K562 (cell line): ENCODE measurements around the gene GMDS. TPM values are rescaled to one million over a fixed set of nuclear protein-coding genes. Genes with fewer than 3 reads are reported as not detected.

Experiments used
- ATAC-seq: fragments of 200-7000 bp; cut with Tn5 transposase; 3 replicates; pipeline ENCODE4 v1.9.1; 2020; ENCODE audit warnings: moderate library complexity
- BruUV-seq: library from RNA; stranded (reverse); fragments of 400-500 nt; replicated peaks from 2 replicates; lab custom pipeline; 2021; lab: Mats Ljungman, UMichigan
- CTCF ChIA-PET: fragments of 300-600 bp; formaldehyde crosslinking; extraction: SDS; loops from one replicate; lab custom pipeline; 2021; ENCODE audit warnings: low intra/inter-chr PET ratio; lab: Yijun Ruan, JAX
- POLR2A ChIA-PET: fragments of 300-600, 350-650 bp; sonication (Branson Sonifier 250); formaldehyde crosslinking; extraction: SDS; loops from one replicate; lab custom pipeline; 2021; ENCODE audit warnings: antibody characterized with exemption, inconsistent platforms; lab: Yijun Ruan, JAX
- DNase-seq, 4 experiments: peaks; one replicate each; pipeline versions ENCODE4 v3.0.0 to v3.0.0-alpha.2; 2011 to 2018; ENCODE audit warnings: low spot score in 3 of 4, mixed read lengths in 3 of 4; ENCODE audit errors: extremely low read depth in 1 of 4
- FAIRE-seq: peaks from 2 replicates; lab custom pipeline; 2011; peaks lifted over from hg19 to GRCh38; lab: Jason Lieb, UNC
- H2AFZ ChIP-seq: 2 replicates; pipeline ENCODE4 v1.6.0; 2011; ENCODE audit warnings: low read depth, low read length, control low read depth, inconsistent platforms
- H3K27ac ChIP-seq: fragments of 200-600 bp; 3 replicates; pipeline ENCODE4 v1.8.0; 2011; ENCODE audit warnings: low read depth, mild to moderate bottlenecking, control low read depth, inconsistent platforms, low read length, moderate library complexity, mixed read lengths; ENCODE audit errors: extremely low read depth
- H3K27me3 ChIP-seq, 2 experiments: fragments of 300-600 bp in 1 of 2; 2 replicates in 1 of 2; 3 replicates in 1 of 2; pipeline versions ENCODE4 v1.6.0 to v1.8.0; 2011; ENCODE audit warnings: inconsistent platforms in 2 of 2, low read length in 2 of 2, mild to moderate bottlenecking in 1 of 2, mixed read lengths in 1 of 2, moderate library complexity in 1 of 2; ENCODE audit not compliant: control insufficient read depth in 2 of 2, insufficient read depth in 2 of 2
- H3K36me3 ChIP-seq: fragments of 300-600 bp; 3 replicates; pipeline ENCODE4 v1.8.0; 2011; ENCODE audit warnings: mild to moderate bottlenecking, low read length, inconsistent platforms; ENCODE audit not compliant: control insufficient read depth, insufficient read depth
- H3K4me1 ChIP-seq, 2 experiments: fragments of 200-600 bp in 1 of 2; replicated peaks in 1 of 2; 2 replicates in 1 of 2; 3 replicates in 1 of 2; pipeline versions ENCODE4 v1.5.1 to v1.8.0; 2011; ENCODE audit warnings: inconsistent platforms in 2 of 2, low read length in 2 of 2, mild to moderate bottlenecking in 1 of 2, mixed read lengths in 1 of 2, moderate library complexity in 1 of 2; ENCODE audit not compliant: control insufficient read depth in 2 of 2, insufficient read depth in 2 of 2
- H3K4me2 ChIP-seq: 2 replicates; pipeline ENCODE4 v1.6.1; 2011; ENCODE audit warnings: low read length, control low read depth, inconsistent platforms, mixed read lengths; ENCODE audit not compliant: insufficient read depth
- H3K4me3 ChIP-seq: fragments of 200-600 bp; sonication (generic), shearing (Covaris generic); 2 replicates; pipeline ENCODE4 v1.5.1; 2016; ENCODE audit warnings: control low read depth, inconsistent platforms
- H3K79me2 ChIP-seq: fragments of 200-600 bp; 3 replicates; pipeline ENCODE4 v1.8.0; 2011; ENCODE audit warnings: low read length, inconsistent platforms; ENCODE audit not compliant: control insufficient read depth, insufficient read depth
- H3K9ac ChIP-seq, 2 experiments: 2 replicates each; pipeline versions ENCODE4 v1.6.0 to v1.6.1; 2011; ENCODE audit warnings: low read depth in 2 of 2, low read length in 2 of 2, control low read depth in 1 of 2, inconsistent platforms in 1 of 2, mild to moderate bottlenecking in 1 of 2, mixed read lengths in 1 of 2; ENCODE audit not compliant: insufficient read depth in 1 of 2
- H3K9me1 ChIP-seq: one replicate; pipeline ENCODE4 v1.6.0; 2011; ENCODE audit warnings: inconsistent platforms, mild to moderate bottlenecking, low read length, moderate library complexity; ENCODE audit not compliant: control insufficient read depth, insufficient read depth
- H3K9me3 ChIP-seq: replicated peaks from 2 replicates; pipeline ENCODE4 v1.5.1; 2011; ENCODE audit warnings: low read depth, low read length, inconsistent platforms; ENCODE audit not compliant: control insufficient read depth, insufficient read depth
- H4K20me1 ChIP-seq: replicated peaks from 2 replicates; pipeline ENCODE4 v1.6.1; 2011; ENCODE audit warnings: low read length, inconsistent platforms, mixed read lengths; ENCODE audit not compliant: control insufficient read depth, insufficient read depth
- ARID2 ChIP-seq: fragments of 450-650 bp; IDR thresholded peaks from 2 replicates; pipeline ENCODE4 v1.6.1; 2017; ENCODE audit warnings: antibody characterized with exemption, mild to moderate bottlenecking
- ATF7 ChIP-seq: fragments of 450-650 bp; IDR thresholded peaks from 2 replicates; pipeline ENCODE4 v1.7.1; 2014; ENCODE audit warnings: mild to moderate bottlenecking, moderate library complexity
- ELF4 ChIP-seq: fragments of 450-650 bp; formaldehyde crosslinking; IDR thresholded peaks from 2 replicates; pipeline ENCODE4 v1.4.0; 2022; ENCODE audit warnings: missing genetic modification characterization
- HNRNPK ChIP-seq: fragments of 200-400 bp; formaldehyde crosslinking; IDR thresholded peaks from one replicate; pipeline ENCODE4 v1.6.1; 2018; ENCODE audit warnings: mild to moderate bottlenecking, low read depth, low read length; ENCODE audit not compliant: poor library complexity, severe bottlenecking
- MEF2A ChIP-seq: IDR thresholded peaks from 2 replicates; pipeline ENCODE4 v1.6.1; 2011; ENCODE audit warnings: low read depth, mild to moderate bottlenecking, low read length, moderate library complexity; ENCODE audit not compliant: control insufficient read depth
- PTTG1 ChIP-seq: fragments of 450-650 bp; IDR thresholded peaks from 2 replicates; pipeline ENCODE4 v1.6.1; 2016; ENCODE audit warnings: low read depth, mild to moderate bottlenecking, missing genetic modification characterization, missing compliant biosample characterization
- SLC30A9 ChIP-seq: fragments of 250-450 bp; sonication (Bioruptor Pico); IDR thresholded peaks from 2 replicates; pipeline ENCODE4 v1.8.0; 2022; ENCODE audit warnings: mild to moderate bottlenecking, moderate library complexity
- STAT5A ChIP-seq: IDR thresholded peaks from 2 replicates; pipeline ENCODE4 v1.6.1; 2012; ENCODE audit warnings: low read length, inconsistent platforms, borderline replicate concordance
- TAF15 ChIP-seq: fragments of 200-400 bp; formaldehyde crosslinking; IDR thresholded peaks from 2 replicates; pipeline ENCODE4 v1.6.1; 2017; ENCODE audit warnings: mild to moderate bottlenecking, low read depth, low read length, moderate library complexity
- WHSC1 ChIP-seq: IDR thresholded peaks from one replicate; pipeline ENCODE4 v1.6.1; 2012; ENCODE audit warnings: low read length, control low read depth, inconsistent platforms
- YY1 ChIP-seq, 3 experiments: IDR thresholded peaks; 2 replicates each; pipeline ENCODE4 v1.6.1; 2011; ENCODE audit warnings: low read length in 2 of 3, mild to moderate bottlenecking in 2 of 3, moderate library complexity in 2 of 3, borderline replicate concordance in 1 of 3, control low read depth in 1 of 3, low read depth in 1 of 3; ENCODE audit not compliant: insufficient read depth in 3 of 3, insufficient replicate concordance in 2 of 3, control insufficient read depth in 1 of 3, insufficient read length in 1 of 3; ENCODE audit errors: extremely low read depth in 1 of 3
- ZEB2 ChIP-seq: fragments of 450-650 bp; IDR thresholded peaks from 2 replicates; pipeline ENCODE4 v1.6.1; 2016
- ZSCAN29 ChIP-seq: fragments of 450-650 bp; IDR thresholded peaks from 2 replicates; pipeline ENCODE4 v1.6.1; 2017
- WGBS: fragments of 100-300 bp; shearing (Covaris generic); methylation state at CpG from one replicate; pipeline ENCODE4 v1.1.6; 2016; ENCODE audit warnings: low coverage, mixed read lengths; ENCODE audit not compliant: insufficient coverage; ENCODE audit errors: missing lambda C conversion rate; 5-methylcytosine and 5-hydroxymethylcytosine counted together
- in situ Hi-C: fragments of 300-500 bp; cut with MboI; formaldehyde crosslinking; loops from 4 replicates; pipeline ENCODE4 v1.15.0; 2018; ENCODE audit warnings: inconsistent platforms, mixed read lengths
- intact Hi-C: fragments of 100-400 bp; cut with micrococcal nuclease; formaldehyde crosslinking; loops from 2 replicates; pipeline ENCODE4 v1.14.2; 2022
- polyA plus RNA-seq, 8 experiments: library from polyadenylated mRNA; depleted of rRNA in 4 of 8; stranded (reverse) in 5 of 8; unstranded in 3 of 8; fragments of >200 nt; fragmentation: Nextera tagmentation in 2 of 8; fragmentation: Illumina TruSeq in 1 of 8; extraction: Ambion mirVana in 2 of 8; extraction: Trizol in 1 of 8; gene quantifications; 2 replicates each; pipeline versions ENCODE4 v1.2.1 to v1.2.3, GENCODE V29; 2011 to 2014; ENCODE audit warnings: inconsistent platforms in 1 of 8, missing spikeins in 1 of 8
- total RNA-seq, 7 experiments: library from RNA; depleted of rRNA in 6 of 7; stranded (reverse); fragments of >200 nt in 6 of 7; fragmentation: Illumina TruSeq in 2 of 7; extraction: Trizol in 2 of 7; gene quantifications; 2 replicates each; pipeline versions ENCODE4 v1.2.1 to v1.2.3, GENCODE V29; 2011 to 2021; ENCODE audit warnings: low replicate concordance in 1 of 7
- TF ChIP-seq, protein P1 (sequence below): sonication (generic); formaldehyde crosslinking; IDR thresholded peaks from 2 replicates; pipeline ENCODE4 v1.8.0; 2023; ENCODE audit warnings: mild to moderate bottlenecking, missing genetic modification reagents
- TF ChIP-seq, protein P2 (sequence below): sonication (generic); formaldehyde crosslinking; IDR thresholded peaks from 2 replicates; pipeline ENCODE4 v1.9.0; 2022; ENCODE audit warnings: mild to moderate bottlenecking, missing genetic modification reagents

Gene GMDS
- total and polyA plus RNA-seq, 9 of the 15 experiments (the other 6 are each of a cell fraction or from before 2014, with no cell fraction given) = 0.48 to 31.8 (median 13.4) TPM

DNA sequence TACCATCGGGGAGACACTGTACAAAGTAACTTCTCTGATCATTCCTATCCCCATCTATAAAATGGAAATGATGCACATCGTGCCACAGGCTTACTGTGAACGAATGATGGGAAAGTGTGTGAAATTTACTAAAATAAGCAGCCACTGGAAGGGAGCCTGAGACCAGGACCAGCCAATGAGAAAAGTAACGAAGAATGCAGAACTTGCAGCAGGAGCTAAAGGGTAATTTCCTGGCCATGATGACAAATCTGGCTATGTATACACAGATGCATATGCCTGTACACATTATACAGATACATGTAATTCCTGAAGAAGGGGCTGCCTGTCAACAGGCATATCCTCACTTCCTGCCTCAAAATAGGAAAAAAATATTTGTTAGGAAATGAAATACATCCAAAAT, 47.4 kb downstream of the GMDS start:
- no TSS peak for BruUV-seq
- FAIRE-seq (no peak), ATAC-seq (no peak), DNase-seq (no peak)
- in situ Hi-C loops = no loop called here
- Histone ChIP-seq H3K36me3 (no peaks in the 10 kb centered on the region), H3K9me3 (no peaks in the 10 kb centered on the region), H4K20me1 (peaks cover 22% of the 10 kb centered on the region), H3K4me3 (no peak overlapping the region), H2AFZ (no peak overlapping the region), H3K9me1 (no peaks in the 10 kb centered on the region), H3K9ac (no peak overlapping the region), H3K27ac (no peak overlapping the region), H3K4me1 (no peaks in the 10 kb centered on the region), H3K4me2 (no peak overlapping the region), H3K27me3 (peaks cover 0 to 20% of the 10 kb centered on the region in 2 experiments; a peak in 1 of 5 replicates), H3K79me2 (no peaks in the 10 kb centered on the region)
- CTCF ChIA-PET = no interaction called here
- POLR2A ChIA-PET = no interaction called here
- 5% methylated on average over 4 of the region's 4 CpGs for WGBS
- TF ChIP-seq ARID2 = no peak
- no peak for TF ChIP-seq WHSC1
- intact Hi-C loops = loop anchor here (1.0 to 5.0 kb wide), 4 partner anchors 96 to 593 kb away; no protein-coding TSS in a partner anchor

DNA sequence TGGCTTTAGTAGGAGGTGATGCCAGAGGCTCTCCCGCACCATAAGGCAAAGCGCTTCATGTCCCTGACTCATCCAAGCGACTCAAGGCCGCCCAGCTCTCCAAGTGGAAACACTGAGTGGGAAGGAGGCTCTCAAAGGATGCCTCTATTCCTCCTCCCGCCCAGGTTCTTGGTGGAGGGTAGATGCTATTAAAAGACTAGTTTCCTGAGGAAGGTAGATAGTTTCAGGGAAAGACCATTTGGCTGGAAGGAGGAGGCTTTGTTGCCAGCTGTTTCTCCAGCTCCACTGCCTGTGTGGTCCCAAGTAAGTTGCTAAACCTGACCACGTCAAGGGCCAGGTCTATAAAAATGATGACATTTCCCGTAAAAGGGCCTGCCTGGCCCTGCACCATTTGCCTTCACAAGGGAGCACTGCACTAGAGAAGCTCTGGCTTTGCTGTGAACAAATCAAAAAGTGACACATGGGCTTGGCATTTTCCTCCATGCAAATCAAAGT, 48.2 kb downstream of the GMDS start:
- Histone ChIP-seq H3K36me3 (no peaks in the 10 kb centered on the region), H3K9me1 (no peaks in the 10 kb centered on the region), H2AFZ (no peak overlapping the region), H3K4me2 (no peak overlapping the region), H3K9ac (no peak overlapping the region), H3K79me2 (no peaks in the 10 kb centered on the region), H3K9me3 (no peaks in the 10 kb centered on the region), H3K4me3 (no peak overlapping the region), H4K20me1 (peaks cover 19% of the 10 kb centered on the region), H3K4me1 (no peaks in the 10 kb centered on the region), H3K27ac (no peak overlapping the region), H3K27me3 (peaks cover 0 to 14% of the 10 kb centered on the region in 2 experiments; a peak in 1 of 5 replicates)
- DNase-seq (no peak), ATAC-seq (no peak), FAIRE-seq (no peak)
- WGBS = 15% methylated on average over 7 of the region's 7 CpGs
- ChIA-PET CTCF (interaction anchor here (1.0 kb wide), 1 partner anchor 251 kb away, joined by 5 read pairs; no protein-coding TSS in a partner anchor), POLR2A (no interaction called here)
- no TSS peak for BruUV-seq
- no peak for TF ChIP-seq PTTG1 (tag)
- TF ChIP-seq ZEB2 = no peak
- no peak for TF ChIP-seq ELF4 (CRISPR knock-in tag)
- no peak for TF ChIP-seq SLC30A9 (CRISPR knock-in tag)
- TF ChIP-seq, protein P1, sequence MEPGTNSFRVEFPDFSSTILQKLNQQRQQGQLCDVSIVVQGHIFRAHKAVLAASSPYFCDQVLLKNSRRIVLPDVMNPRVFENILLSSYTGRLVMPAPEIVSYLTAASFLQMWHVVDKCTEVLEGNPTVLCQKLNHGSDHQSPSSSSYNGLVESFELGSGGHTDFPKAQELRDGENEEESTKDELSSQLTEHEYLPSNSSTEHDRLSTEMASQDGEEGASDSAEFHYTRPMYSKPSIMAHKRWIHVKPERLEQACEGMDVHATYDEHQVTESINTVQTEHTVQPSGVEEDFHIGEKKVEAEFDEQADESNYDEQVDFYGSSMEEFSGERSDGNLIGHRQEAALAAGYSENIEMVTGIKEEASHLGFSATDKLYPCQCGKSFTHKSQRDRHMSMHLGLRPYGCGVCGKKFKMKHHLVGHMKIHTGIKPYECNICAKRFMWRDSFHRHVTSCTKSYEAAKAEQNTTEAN (CRISPR knock-in tag) = no peak
- no peak for TF ChIP-seq MEF2A
- no peak for TF ChIP-seq TAF15
- no peak for TF ChIP-seq STAT5A
- TF ChIP-seq, protein P2, sequence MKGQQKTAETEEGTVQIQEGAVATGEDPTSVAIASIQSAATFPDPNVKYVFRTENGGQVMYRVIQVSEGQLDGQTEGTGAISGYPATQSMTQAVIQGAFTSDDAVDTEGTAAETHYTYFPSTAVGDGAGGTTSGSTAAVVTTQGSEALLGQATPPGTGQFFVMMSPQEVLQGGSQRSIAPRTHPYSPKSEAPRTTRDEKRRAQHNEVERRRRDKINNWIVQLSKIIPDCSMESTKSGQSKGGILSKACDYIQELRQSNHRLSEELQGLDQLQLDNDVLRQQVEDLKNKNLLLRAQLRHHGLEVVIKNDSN (CRISPR knock-in tag) = no peak
- no peak for TF ChIP-seq HNRNPK
- no peak for TF ChIP-seq YY1 (IDR thresholded peaks at IDR 0.05; ENCODE audit: borderline replicate concordance in 1 of 3, control insufficient read depth in 1 of 3, extremely low read depth in 1 of 3, insufficient read depth in 3 of 3, insufficient read length in 1 of 3, insufficient replicate concordance in 2 of 3, low read depth in 1 of 3, low read length in 2 of 3)
- no peak for TF ChIP-seq ATF7
- no peak for TF ChIP-seq ZSCAN29
- in situ Hi-C loops = no loop called here
- intact Hi-C loops = loop anchor here (2.0 to 5.0 kb wide), 3 partner anchors 95 to 592 kb away; no protein-coding TSS in a partner anchor
